AG08396 (cell line): ENCODE results near the gene RTL1.

Source experiments
- DNase-seq: peaks from one replicate; pipeline ENCODE4 v3.0.0; 2012; ENCODE audit warnings: low spot score, mixed read lengths

The RTL1 gene

GRCh38 chr14:100882026-100882967, 21.2 kb downstream of the RTL1 start:
- no peak for DNase-seq

GRCh38 chr14:100881211-100882025, 22.1 kb downstream of the RTL1 start:
- DNase-seq = no peak

GRCh38 chr14:100880271-100881101, 23.0 kb downstream of the RTL1 start:
- no peak for DNase-seq

GRCh38 chr14:100879782-100880181, 23.7 kb downstream of the RTL1 start:
- no peak for DNase-seq

- DNase-seq = no peak
These were observed 24.3 kb downstream of the RTL1 start for GRCh38 chr14:100879194-100879593.

- DNase-seq = no peak
These were observed 25.0 kb downstream of the RTL1 start for GRCh38 chr14:100878271-100879146.

GRCh38 chr14:100875861-100876590, 27.5 kb downstream of the RTL1 start:
- DNase-seq = no peak

GRCh38 chr14:100875126-100875525, 28.4 kb downstream of the RTL1 start:
- no peak for DNase-seq

GRCh38 chr14:100874411-100875091, 29.0 kb downstream of the RTL1 start:
- DNase-seq = no peak

- no peak for DNase-seq
These were observed 29.5 kb downstream of the RTL1 start for GRCh38 chr14:100874051-100874410.

- DNase-seq = peak; percentile 30
These were observed 30.4 kb downstream of the RTL1 start for GRCh38 chr14:100873096-100873482.

- peak; percentile 36 for DNase-seq
These were observed 31.0 kb downstream of the RTL1 start for GRCh38 chr14:100872259-100873095.

GRCh38 chr14:100871234-100872186, 32.0 kb downstream of the RTL1 start:
- DNase-seq = peak; percentile 38

- DNase-seq = no peak
These were observed 34.7 kb downstream of the RTL1 start for GRCh38 chr14:100868621-100869370.

GRCh38 chr14:100867631-100868315, 35.7 kb downstream of the RTL1 start:
- no peak for DNase-seq
